Fibroblast of peridontal ligament (primary cell): ENCODE data around the gene PNRC2.
"Not testable (repeated sequence)": the region's sequence is repeated elsewhere in the genome, so short reads cannot be mapped to it uniquely, and the experiment has no call there.

Experiments used
- DNase-seq: peaks from one replicate; pipeline ENCODE4 v3.0.0-alpha.2; 2010; ENCODE audit errors: extremely low read depth

The PNRC2 gene

GRCh38 chr1:23953020-23953419 lies 6.6 kb upstream of the PNRC2 start:
- no peak for DNase-seq

GRCh38 chr1:23957096-23957495 lies 2.5 kb upstream of the PNRC2 start:
- no peak for DNase-seq

- DNase-seq = not testable (repeated sequence)
Measured at GRCh38 chr1:23958040-23958809, 1.4 kb upstream of the PNRC2 start.

GRCh38 chr1:23958810-23959460 lies 693 bp upstream of the PNRC2 start:
- DNase-seq = peak; percentile 80

GRCh38 chr1:23960291-23961020 lies 828 bp downstream of the PNRC2 start:
- peak; percentile 59 for DNase-seq

GRCh38 chr1:23963617-23964234 lies 4.1 kb downstream of the PNRC2 start:
- no peak for DNase-seq

- no peak for DNase-seq
Measured at GRCh38 chr1:23964235-23964668, 4.6 kb downstream of the PNRC2 start.

GRCh38 chr1:23964790-23965740 lies 5.4 kb downstream of the PNRC2 start:
- DNase-seq = peak; percentile 57

- DNase-seq = no peak
Measured at GRCh38 chr1:23966973-23967493, 7.4 kb downstream of the PNRC2 start.

GRCh38 chr1:23967871-23968270 lies 8.2 kb downstream of the PNRC2 start:
- DNase-seq = no peak

- DNase-seq = no peak
Measured at GRCh38 chr1:23977187-23977853, 17.7 kb downstream of the PNRC2 start.

- no peak for DNase-seq
Measured at GRCh38 chr1:23977854-23978191, 18.2 kb downstream of the PNRC2 start.

GRCh38 chr1:23978805-23979204 lies 19.2 kb downstream of the PNRC2 start:
- DNase-seq = no peak

GRCh38 chr1:23979387-23979880 lies 19.8 kb downstream of the PNRC2 start:
- peak; percentile 35 for DNase-seq

GRCh38 chr1:23979881-23980727 lies 20.5 kb downstream of the PNRC2 start, which contains the start of gene SRSF10:
Gene SRSF10 (minus strand): TSS chr1:23980327. CDS start chr1:23980255, 72 bp downstream.
- peak; percentile 99 for DNase-seq

GRCh38 chr1:23980728-23981070 lies 21.1 kb downstream of the PNRC2 start:
- DNase-seq = no peak

- DNase-seq = peak; percentile 30
Measured at GRCh38 chr1:23984417-23985186, 25.0 kb downstream of the PNRC2 start.

- not testable (repeated sequence) for DNase-seq
Measured at GRCh38 chr1:23987038-23987437, 27.4 kb downstream of the PNRC2 start.
